Measurements from ENCODE around the gene CAPN8.

DNA sequence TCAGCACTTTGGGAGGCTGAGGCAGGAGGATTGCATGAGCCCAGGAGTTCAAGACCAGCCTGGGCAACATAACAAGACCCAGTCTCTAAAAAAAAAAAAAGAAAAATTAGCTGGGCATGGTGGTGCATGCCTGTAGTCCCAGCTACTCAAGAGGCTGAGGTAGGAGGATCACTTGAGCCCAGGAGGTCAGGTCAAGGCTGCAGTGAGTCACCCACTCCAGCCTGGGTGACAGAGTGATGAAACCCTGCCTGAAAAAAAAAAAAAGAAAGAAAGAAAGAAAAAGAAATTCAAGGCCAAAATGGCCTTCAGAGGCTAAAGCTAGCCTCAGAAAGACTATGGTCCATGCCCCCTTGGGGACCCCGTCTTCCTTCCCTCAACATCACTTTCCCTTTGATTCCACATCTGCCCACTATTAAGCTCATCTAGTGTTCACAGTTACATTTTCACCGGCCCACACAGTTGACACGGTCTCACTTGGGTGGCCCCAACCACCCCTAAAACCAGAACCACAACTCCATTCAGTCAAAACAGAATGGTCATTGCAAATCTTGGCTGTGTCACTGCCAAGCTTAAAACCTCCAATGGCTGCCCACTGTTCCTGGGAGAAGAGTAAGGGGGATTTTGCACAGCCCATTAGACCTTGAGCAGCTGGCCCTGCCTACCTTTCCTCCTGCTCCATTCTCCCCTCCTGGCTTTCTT is 2.1 kb upstream of the CAPN8 start:
- TF ChIP-seq, protein P1, sequence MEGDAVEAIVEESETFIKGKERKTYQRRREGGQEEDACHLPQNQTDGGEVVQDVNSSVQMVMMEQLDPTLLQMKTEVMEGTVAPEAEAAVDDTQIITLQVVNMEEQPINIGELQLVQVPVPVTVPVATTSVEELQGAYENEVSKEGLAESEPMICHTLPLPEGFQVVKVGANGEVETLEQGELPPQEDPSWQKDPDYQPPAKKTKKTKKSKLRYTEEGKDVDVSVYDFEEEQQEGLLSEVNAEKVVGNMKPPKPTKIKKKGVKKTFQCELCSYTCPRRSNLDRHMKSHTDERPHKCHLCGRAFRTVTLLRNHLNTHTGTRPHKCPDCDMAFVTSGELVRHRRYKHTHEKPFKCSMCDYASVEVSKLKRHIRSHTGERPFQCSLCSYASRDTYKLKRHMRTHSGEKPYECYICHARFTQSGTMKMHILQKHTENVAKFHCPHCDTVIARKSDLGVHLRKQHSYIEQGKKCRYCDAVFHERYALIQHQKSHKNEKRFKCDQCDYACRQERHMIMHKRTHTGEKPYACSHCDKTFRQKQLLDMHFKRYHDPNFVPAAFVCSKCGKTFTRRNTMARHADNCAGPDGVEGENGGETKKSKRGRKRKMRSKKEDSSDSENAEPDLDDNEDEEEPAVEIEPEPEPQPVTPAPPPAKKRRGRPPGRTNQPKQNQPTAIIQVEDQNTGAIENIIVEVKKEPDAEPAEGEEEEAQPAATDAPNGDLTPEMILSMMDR (IDR thresholded peaks at IDR 0.05): no peak
- TF ChIP-seq POLR2A (IDR thresholded peaks at IDR 0.05): no peak

All from uterus (tissue), 2 donors.